NCI-H2029 (cell line): ENCODE results near the gene RNF212.

ENCODE experiments used
- DNase-seq: peaks from one replicate; lab custom pipeline; 2025; lab: John Stamatoyannopoulos, UW

The RNF212 gene

DNA sequence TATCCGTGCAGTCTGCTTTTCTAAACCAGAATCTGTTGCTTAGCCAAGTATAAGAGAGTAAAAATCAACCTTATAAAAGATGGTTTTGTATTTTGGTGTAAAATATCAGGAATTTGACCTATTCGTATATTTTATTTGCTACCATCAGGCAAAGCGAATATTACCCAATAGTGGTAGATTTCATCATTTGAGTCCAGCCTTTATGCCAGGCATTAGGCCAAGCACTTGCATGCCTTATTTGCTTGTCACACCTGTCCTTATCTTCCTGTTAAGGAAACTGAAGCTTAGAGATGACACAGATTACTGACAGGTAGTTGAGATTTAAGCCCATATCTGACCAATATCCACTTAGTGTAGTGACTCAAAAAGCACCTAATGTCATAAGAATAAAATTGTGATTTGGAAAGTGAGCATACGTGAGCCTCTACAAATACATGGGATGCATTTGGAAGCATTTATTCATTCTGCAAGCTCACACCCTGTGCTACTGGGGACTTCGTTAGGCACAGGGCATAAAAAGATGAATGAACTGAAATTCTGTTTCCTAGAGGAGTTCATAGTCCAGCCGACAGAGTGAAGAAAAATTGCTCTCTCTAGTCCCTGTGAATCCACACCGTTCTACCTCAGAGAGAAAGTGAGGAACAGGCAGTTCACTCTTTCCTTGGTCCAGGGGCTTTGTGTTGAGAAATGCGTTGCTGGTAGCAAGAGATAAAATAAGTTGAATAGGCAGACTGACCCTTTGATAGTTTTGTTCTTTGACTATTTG lies 2.3 kb upstream of the RNF212 start:
- peak; percentile 21 for DNase-seq

- no peak for DNase-seq
Measured at GRCh38 chr4:1112821-1113182, 562 bp downstream of the RNF212 start.

DNA sequence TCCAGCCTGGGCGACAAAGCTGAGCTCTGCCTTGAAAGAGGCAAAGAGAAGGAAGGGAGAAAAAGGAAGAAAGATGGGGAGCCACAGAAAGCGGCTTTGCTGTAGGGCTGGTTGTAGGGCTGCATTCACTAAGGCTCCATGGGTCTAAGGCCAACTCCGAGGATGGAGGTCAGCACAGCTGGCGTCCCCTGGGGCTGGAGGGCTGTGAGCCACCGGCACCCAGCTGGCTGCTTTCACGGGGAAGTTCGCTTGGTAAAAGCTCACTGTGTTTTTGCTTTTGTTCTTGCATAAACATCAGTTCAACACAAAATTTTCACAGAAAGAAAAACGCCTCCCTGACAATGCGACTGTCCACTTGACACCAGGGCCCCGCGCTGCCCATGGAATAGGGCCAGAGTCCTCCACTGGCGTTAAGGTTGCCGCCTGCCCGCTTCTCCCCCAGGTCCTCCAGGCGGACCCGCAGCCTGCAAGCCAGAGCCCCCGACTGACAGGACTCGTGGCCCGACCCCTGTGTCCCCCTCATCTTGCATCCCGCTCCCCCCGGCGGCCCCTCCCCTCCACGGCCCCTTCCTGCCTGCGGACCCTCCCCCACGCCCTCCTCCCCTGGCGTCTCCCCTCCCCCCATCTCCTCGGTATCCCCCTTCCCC lies 1.1 kb downstream of the RNF212 start:
- DNase-seq: no peak

DNA sequence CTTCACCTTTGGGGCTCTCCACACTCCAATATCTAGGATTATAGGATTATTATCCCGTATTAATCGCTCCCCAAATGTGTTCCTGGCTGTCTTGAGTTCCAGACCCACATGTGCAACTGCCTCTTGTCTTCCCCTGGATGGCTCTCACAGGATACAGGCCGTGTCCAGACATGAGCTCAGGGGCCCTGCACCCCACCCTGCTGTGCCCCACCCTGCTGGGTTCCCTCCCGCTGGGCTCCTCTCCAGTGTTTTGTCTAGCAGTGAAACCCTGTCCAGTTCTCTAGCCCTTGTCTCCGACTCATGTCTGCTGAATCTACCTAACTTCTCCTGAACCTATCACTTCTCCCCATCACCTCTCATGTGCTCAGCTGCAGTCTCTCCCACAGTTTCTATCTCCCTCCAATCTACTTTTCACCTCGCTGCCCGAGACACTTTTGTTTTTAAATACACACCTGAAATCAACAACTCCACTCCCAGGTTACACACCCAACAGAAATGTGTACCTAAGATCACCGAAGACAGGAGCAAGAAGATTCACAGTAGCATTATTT lies 2.0 kb downstream of the RNF212 start:
- no peak for DNase-seq

GRCh38 chr4:1109898-1110506 lies 3.4 kb downstream of the RNF212 start:
- DNase-seq: no peak

- no peak for DNase-seq
Measured at GRCh38 chr4:1109333-1109732, 4.0 kb downstream of the RNF212 start.

GRCh38 chr4:1105662-1106061 lies 7.7 kb downstream of the RNF212 start:
- no peak for DNase-seq

GRCh38 chr4:1105067-1105466 lies 8.3 kb downstream of the RNF212 start:
- DNase-seq: no peak

GRCh38 chr4:1104647-1105046 lies 8.7 kb downstream of the RNF212 start:
- no peak for DNase-seq

- DNase-seq: no peak
Measured at GRCh38 chr4:1099684-1100335, 13.6 kb downstream of the RNF212 start.

- no peak for DNase-seq
Measured at GRCh38 chr4:1099270-1099669, 14.1 kb downstream of the RNF212 start.

GRCh38 chr4:1098311-1098925 lies 14.9 kb downstream of the RNF212 start:
- no peak for DNase-seq

- DNase-seq: no peak
Measured at GRCh38 chr4:1097553-1097952, 15.8 kb downstream of the RNF212 start.

GRCh38 chr4:1096841-1097240 lies 16.5 kb downstream of the RNF212 start:
- no peak for DNase-seq

DNA sequence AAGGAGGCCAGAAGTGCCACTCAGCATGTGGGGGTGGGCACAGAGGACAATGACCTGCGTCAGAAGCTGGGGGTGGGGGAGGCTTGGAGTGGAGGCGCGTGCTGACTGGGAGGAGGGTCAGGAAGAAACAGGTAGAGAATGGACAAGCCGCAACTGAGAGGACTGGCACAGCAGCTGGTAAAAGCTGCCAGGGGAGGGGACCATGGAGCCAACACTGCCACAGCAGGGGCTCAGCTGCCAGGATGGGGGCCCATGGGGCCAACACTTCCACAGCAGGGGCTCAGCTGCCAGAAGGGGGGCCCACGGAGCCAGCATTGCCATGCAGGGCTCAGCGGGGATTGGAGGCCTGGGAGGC lies 19.1 kb downstream of the RNF212 start:
- DNase-seq: no peak

DNA sequence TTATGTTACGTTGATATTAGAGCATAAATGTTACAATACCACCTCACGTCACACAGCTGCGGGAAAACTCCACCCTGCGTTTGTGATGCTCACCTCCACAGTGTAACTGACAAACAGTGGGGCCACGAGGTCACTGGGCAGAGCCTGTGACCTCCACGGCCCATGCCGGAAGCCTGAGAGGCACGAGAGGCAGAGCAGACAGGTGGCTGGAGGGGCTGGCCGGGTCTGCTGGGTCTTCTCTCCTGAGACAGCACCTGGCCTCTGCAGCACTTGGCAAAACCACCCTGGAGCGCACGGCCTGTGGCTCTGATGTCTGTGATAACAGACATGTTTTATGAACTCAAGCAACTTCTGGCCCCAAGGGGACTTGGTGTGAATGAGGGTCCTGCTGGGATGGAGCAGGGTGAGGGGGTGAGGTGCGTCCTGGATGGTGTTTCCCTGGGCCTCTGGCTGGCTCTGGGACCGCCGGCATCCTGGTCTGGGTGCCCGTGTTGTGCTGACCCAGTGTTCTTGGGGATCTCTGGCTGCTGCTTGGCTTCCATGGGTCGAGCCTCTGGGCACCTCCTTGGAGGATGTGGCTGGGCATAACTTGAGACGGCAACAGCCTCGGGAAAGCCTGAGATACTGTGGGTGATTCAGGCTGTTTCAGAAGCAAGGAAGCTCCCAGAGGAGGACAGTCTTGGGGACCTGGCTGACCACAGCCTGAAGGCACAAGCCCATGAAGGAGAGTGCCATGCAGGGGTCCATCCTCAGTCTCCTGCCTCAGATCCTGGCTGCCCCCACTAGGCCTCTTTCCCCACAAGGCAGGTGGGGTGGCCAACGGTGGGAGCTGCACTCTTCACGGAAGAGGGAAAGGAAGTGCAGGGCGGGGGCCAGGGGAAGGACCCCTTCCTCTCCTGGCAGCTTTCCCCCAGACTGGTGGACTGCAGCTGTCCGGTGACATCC lies 19.7 kb downstream of the RNF212 start:
- no peak for DNase-seq

- DNase-seq: no peak
Measured at GRCh38 chr4:1092983-1093361, 20.4 kb downstream of the RNF212 start.

DNA sequence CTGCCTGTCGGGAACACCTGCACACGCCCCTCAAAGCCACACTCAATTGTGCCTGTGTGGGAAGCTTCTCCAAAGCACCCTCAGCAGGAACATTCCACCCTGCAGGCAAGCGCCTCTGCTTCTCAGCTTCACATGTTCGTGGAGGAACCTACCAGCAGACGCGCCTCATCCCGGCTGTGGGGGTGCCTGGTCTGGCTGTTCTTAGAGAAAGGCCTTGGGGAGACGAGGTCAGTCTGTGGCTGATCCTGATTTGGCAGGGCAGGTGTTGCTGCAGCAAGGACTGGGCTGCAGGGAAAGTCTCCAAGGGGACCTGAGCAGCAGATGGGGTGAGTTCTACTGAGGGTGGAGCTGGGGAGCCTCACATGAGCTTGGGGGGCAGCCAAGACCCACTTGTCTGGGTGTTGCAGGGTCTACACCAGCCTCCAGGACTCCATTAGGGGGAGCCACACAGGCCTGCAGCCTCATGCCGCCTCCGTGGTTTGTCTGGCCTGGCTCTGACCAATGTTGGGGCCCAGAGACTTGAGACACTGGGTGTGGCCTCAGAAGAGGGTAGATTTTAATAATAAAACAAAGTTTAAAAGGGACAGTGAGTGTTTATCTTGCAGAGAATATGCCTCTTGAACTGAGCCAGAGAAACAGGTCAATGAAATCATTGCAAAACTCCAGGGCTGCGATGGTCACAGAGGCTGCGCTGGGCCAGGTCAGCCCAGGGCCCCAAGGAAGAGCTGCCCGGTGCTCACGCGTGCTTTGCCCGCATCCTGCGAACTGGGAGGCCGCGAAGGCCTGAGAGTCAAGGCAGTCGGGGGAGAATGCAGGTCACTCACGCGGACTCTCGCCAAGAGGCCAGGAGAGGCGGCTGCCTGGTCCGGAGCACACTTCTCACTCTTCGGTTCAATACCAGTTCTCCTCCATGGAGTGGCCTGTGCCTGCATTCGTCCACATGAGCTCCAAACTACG lies 21.1 kb downstream of the RNF212 start:
- DNase-seq: no peak

DNA sequence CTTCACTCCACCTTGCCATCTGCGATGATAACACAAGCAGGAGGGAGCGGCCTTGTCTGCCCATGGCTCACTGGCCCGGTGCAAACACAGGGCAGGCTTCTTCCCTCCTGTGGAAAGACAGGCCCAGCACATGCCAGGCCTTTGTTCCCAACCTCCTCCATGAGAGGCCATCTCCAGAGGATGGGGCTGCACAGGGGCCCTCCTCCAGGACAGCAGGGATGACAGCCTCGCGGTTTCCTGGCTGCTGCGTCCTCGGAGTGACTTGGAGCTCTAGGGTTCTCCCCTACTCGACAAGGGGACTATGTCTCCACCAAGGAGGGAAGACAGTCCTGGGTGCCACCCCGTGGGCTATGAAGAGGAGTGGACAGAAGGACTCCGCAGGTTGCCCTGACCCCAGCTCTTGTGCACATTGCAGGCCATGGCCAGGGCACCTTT lies 21.8 kb downstream of the RNF212 start:
- DNase-seq: no peak
